GM20000 (cell line): Measurements from ENCODE around the gene SMIM35.

Experiments
- DNase-seq: peaks from one replicate; pipeline ENCODE4 v3.0.0; 2012; ENCODE audit warnings: low spot score
- TF ChIP-seq, protein P1 (sequence below): IDR thresholded peaks from 2 replicates; pipeline ENCODE4 v1.5.1; 2012; ENCODE audit warnings: mild to moderate bottlenecking, control low read depth; ENCODE audit errors: extremely low read depth, missing control alignments

SMIM35 gene

DNA sequence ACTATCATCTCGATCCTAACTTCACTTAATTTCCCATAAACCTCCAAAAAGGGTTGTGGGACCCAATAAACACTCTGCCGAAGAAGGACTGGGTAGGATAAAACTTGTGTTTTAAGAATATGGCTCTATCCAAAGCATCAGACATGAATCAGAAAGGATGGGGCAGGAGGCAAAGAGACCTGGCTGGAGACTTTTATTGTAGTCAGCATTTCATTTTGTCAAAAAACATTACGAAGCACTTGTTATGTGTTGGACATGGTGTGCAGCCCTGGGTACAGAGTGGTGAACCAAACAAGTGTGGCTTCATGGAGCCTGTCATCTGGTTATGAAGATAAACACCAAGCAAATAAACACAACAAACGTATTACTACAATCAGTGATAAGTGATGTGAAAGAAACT is 83.3 kb downstream of the SMIM35 start:
- TF ChIP-seq, protein P1, sequence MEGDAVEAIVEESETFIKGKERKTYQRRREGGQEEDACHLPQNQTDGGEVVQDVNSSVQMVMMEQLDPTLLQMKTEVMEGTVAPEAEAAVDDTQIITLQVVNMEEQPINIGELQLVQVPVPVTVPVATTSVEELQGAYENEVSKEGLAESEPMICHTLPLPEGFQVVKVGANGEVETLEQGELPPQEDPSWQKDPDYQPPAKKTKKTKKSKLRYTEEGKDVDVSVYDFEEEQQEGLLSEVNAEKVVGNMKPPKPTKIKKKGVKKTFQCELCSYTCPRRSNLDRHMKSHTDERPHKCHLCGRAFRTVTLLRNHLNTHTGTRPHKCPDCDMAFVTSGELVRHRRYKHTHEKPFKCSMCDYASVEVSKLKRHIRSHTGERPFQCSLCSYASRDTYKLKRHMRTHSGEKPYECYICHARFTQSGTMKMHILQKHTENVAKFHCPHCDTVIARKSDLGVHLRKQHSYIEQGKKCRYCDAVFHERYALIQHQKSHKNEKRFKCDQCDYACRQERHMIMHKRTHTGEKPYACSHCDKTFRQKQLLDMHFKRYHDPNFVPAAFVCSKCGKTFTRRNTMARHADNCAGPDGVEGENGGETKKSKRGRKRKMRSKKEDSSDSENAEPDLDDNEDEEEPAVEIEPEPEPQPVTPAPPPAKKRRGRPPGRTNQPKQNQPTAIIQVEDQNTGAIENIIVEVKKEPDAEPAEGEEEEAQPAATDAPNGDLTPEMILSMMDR, result no peak
- no peak for DNase-seq

DNA sequence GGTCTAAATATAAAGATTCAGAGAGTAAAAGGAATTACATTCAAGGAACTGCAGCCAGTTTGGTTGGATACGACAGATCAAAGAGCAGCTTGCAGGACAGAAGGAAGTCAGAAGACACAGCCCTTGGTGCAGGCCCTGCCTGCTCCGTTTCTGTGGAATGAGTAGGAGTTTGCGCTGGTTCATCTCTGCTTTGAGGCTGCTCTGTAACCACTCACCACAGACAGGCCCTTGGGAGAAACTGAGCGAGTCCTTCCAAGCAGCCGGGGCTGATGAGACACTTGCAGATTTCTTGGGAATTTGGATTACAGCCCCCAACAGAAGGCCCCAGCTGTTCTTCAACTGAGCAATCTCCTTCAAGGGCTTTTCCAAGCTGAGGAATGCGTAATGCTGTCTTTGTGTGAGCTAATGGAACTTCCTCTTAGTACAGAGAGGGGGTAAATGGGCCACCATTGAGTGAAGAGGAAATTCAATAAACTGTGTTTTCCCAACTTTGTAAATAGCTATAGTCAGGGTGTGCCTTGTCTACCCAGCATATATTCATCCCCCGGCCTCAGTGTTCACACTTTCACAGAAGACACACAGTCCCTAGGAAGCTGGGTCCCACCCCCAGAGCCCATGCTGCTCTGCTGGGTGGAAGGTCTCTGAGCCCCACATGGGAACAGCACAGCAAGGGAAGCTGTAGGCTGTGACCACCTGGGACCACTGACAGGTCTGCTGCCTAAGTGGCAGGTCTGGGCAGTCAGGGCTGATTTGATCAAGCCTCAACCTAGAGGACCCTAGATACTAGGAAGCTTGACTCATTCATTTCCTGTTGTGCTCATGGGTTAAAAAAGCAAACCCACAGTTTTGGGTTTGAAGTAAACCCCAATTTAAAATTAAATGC is 84.0 kb downstream of the SMIM35 start:
- TF ChIP-seq, protein P1, result no peak
- no peak for DNase-seq

GRCh38 chr11:118002010-118002540 is 84.7 kb downstream of the SMIM35 start:
- no peak for DNase-seq
- TF ChIP-seq, protein P1, result no peak

GRCh38 chr11:118001494-118001971 is 85.2 kb downstream of the SMIM35 start:
- DNase-seq, result no peak
- TF ChIP-seq, protein P1, result no peak

- TF ChIP-seq, protein P1, result no peak
- no peak for DNase-seq
Observed at GRCh38 chr11:118000850-118001228, 85.9 kb downstream of the SMIM35 start.

GRCh38 chr11:118000067-118000849 is 86.5 kb downstream of the SMIM35 start:
- TF ChIP-seq, protein P1, result no peak
- no peak for DNase-seq
